ENCODE results near the gene CCL28.

DNA sequence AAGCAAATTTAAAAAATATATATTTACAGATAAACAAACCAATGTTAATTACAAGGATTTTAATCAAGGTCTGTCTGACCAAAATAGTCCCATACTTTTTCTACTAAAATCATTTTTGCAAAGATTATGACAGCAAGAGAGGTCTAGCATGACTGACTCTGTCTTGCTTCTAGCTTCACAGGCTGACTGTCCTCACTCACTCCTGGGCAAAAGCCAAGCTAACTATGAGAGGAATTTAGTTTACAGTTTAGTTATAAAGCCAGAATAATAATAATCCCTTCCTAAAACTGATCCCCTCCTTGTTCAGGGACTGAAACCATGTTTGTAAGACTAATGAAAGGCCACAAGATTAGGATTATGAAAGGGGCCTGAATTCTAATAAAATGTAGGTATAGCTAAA, 53.5 kb downstream of the CCL28 start:
- TF ChIP-seq CTCF (IDR thresholded peaks at IDR 0.05) (no peak), POLR2A (IDR thresholded peaks at IDR 0.05) (no peak)
